ENCODE measurements around the gene GNA12.
A peak's percentile ranks its signal among the peaks of the same experiment; 100 is the strongest.

GNA12 gene

GRCh38 chr7:2800931-2801688, 43.0 kb downstream of the GNA12 start:
- TF ChIP-seq POLR2A (IDR thresholded peaks at IDR 0.05; ENCODE audit: low read depth, low read length) = no peak
- TF ChIP-seq SPI1 (IDR thresholded peaks at IDR 0.05; ENCODE audit: low read depth, low read length) = no peak
- no peak for TF ChIP-seq POU2F2 (IDR thresholded peaks at IDR 0.05; ENCODE audit: low read depth, low read length)
- TF ChIP-seq TAF1 (IDR thresholded peaks at IDR 0.05; ENCODE audit: low read depth, low read length) = no peak
- no peak for TF ChIP-seq POLR2AphosphoS5 (IDR thresholded peaks at IDR 0.05; ENCODE audit: low read depth, low read length)
- TF ChIP-seq PAX5 (IDR thresholded peaks at IDR 0.05; ENCODE audit: insufficient read depth, low read length, severe bottlenecking) = no peak
- DNase-seq (ENCODE audit: insufficient read length, low spot score) (no peak), FAIRE-seq (no peak)

- DNase-seq (ENCODE audit: insufficient read length, low spot score) (no peak), FAIRE-seq (no peak)
- TF ChIP-seq POU2F2 (IDR thresholded peaks at IDR 0.05; ENCODE audit: low read depth, low read length) (no peak), PAX5 (IDR thresholded peaks at IDR 0.05; ENCODE audit: insufficient read depth, low read length, severe bottlenecking) (no peak), POLR2AphosphoS5 (IDR thresholded peaks at IDR 0.05; ENCODE audit: low read depth, low read length) (no peak), TAF1 (IDR thresholded peaks at IDR 0.05; ENCODE audit: low read depth, low read length) (no peak), POLR2A (IDR thresholded peaks at IDR 0.05; ENCODE audit: low read depth, low read length) (no peak), SPI1 (IDR thresholded peaks at IDR 0.05; ENCODE audit: low read depth, low read length) (no peak)
Measured at GRCh38 chr7:2800220-2800930, 43.7 kb downstream of the GNA12 start.

GRCh38 chr7:2799253-2799652, 44.9 kb downstream of the GNA12 start:
- DNase-seq (ENCODE audit: insufficient read length, low spot score) (no peak), FAIRE-seq (no peak)
- TF ChIP-seq PAX5 (IDR thresholded peaks at IDR 0.05; ENCODE audit: insufficient read depth, low read length, severe bottlenecking) = no peak
- TF ChIP-seq POLR2AphosphoS5 (IDR thresholded peaks at IDR 0.05; ENCODE audit: low read depth, low read length) = no peak
- no peak for TF ChIP-seq TAF1 (IDR thresholded peaks at IDR 0.05; ENCODE audit: low read depth, low read length)
- no peak for TF ChIP-seq POLR2A (IDR thresholded peaks at IDR 0.05; ENCODE audit: low read depth, low read length)
- TF ChIP-seq SPI1 (IDR thresholded peaks at IDR 0.05; ENCODE audit: low read depth, low read length) = no peak
- no peak for TF ChIP-seq POU2F2 (IDR thresholded peaks at IDR 0.05; ENCODE audit: low read depth, low read length)

GRCh38 chr7:2798669-2799068, 45.4 kb downstream of the GNA12 start:
- DNase-seq (ENCODE audit: insufficient read length, low spot score) (no peak), FAIRE-seq (no peak)
- TF ChIP-seq SPI1 (IDR thresholded peaks at IDR 0.05; ENCODE audit: low read depth, low read length) (peak; percentile 71), TAF1 (IDR thresholded peaks at IDR 0.05; ENCODE audit: low read depth, low read length) (no peak)

- FAIRE-seq (no peak), DNase-seq (ENCODE audit: insufficient read length, low spot score) (no peak)
- TF ChIP-seq PAX5 (IDR thresholded peaks at IDR 0.05; ENCODE audit: insufficient read depth, low read length, severe bottlenecking) (no peak), TAF1 (IDR thresholded peaks at IDR 0.05; ENCODE audit: low read depth, low read length) (no peak), POLR2AphosphoS5 (IDR thresholded peaks at IDR 0.05; ENCODE audit: low read depth, low read length) (no peak), POU2F2 (IDR thresholded peaks at IDR 0.05; ENCODE audit: low read depth, low read length) (no peak), POLR2A (IDR thresholded peaks at IDR 0.05; ENCODE audit: low read depth, low read length) (no peak), SPI1 (IDR thresholded peaks at IDR 0.05; ENCODE audit: low read depth, low read length) (no peak)
Measured at GRCh38 chr7:2796358-2797352, 47.5 kb downstream of the GNA12 start.

- DNase-seq (ENCODE audit: insufficient read length, low spot score) (no peak), FAIRE-seq (no peak)
- TF ChIP-seq POLR2AphosphoS5 (IDR thresholded peaks at IDR 0.05; ENCODE audit: low read depth, low read length) (no peak), POU2F2 (IDR thresholded peaks at IDR 0.05; ENCODE audit: low read depth, low read length) (no peak), POLR2A (IDR thresholded peaks at IDR 0.05; ENCODE audit: low read depth, low read length) (no peak), TAF1 (IDR thresholded peaks at IDR 0.05; ENCODE audit: low read depth, low read length) (no peak), SPI1 (IDR thresholded peaks at IDR 0.05; ENCODE audit: low read depth, low read length) (no peak), PAX5 (IDR thresholded peaks at IDR 0.05; ENCODE audit: insufficient read depth, low read length, severe bottlenecking) (no peak)
Measured at GRCh38 chr7:2795906-2796305, 48.2 kb downstream of the GNA12 start.

GRCh38 chr7:2794836-2795636, 49.1 kb downstream of the GNA12 start:
- FAIRE-seq (no peak), DNase-seq (ENCODE audit: insufficient read length, low spot score) (no peak)

GRCh38 chr7:2792856-2793487, 51.1 kb downstream of the GNA12 start:
- no peak for FAIRE-seq
- TF ChIP-seq POLR2AphosphoS5 (IDR thresholded peaks at IDR 0.05; ENCODE audit: low read depth, low read length) = no peak
- no peak for DNase-seq (ENCODE audit: insufficient read length, low spot score)

More at GRCh38 chr7:2794836-2795636, 49.1 kb downstream of the GNA12 start:
- no peak for TF ChIP-seq PAX5 (IDR thresholded peaks at IDR 0.05; ENCODE audit: insufficient read depth, low read length, severe bottlenecking)
- no peak for TF ChIP-seq TAF1 (IDR thresholded peaks at IDR 0.05; ENCODE audit: low read depth, low read length)
- no peak for TF ChIP-seq POLR2AphosphoS5 (IDR thresholded peaks at IDR 0.05; ENCODE audit: low read depth, low read length)

Data from GM12891 (cell line).